Measurements from ENCODE around the gene MYOM3.

Gene MYOM3

GRCh38 chr1:24138476-24139221, 26.7 kb upstream of the MYOM3 start:
- no peak for DNase-seq

DNA sequence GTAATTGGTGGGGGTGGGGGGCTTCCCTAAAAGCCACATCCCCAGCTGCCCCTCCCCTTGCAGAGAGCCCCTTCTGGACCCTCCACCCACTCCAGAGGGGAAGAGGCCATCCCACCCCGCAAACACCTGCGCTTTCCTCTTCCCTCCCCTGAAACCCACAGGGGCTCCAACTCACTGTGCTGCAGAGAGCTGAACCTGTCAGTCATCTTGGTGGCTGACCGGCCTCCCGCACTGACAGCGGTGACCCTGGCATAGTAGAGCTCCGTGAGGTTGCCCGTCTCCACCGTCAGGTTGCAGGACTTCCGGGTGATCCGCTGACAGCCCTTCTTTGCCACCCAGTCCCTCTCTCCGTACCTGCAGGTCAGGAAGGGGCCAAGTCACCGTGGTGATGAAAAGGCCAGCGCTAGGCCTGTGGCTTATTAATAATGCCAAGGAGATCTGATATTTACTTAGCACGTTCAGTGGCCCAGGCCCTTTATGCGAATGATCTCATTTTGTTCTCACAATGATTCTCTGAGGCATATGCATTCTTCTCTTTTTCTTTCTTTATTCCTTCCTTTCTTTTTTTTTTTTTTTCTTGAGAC, 25.1 kb upstream of the MYOM3 start:
- no peak for DNase-seq

DNA sequence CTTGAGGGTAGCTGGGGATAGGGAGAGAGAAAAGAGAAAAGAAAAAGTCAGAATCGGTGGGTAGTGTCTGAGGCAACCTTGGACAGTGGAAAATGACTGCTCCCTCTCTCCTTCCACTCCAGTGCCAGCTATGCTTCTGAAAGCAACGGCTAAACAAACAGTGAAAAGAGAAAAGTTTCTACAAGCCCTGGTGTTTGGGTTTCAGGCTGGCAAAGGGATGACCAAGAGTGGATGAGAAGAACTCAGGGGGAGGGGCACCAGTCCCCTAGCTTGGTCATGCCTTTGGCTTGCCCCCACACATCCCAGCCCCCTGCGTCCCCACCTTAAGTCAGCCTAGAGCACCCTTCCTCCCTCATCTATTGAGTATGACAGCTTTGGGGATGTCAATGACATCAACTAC, 22.4 kb upstream of the MYOM3 start:
- DNase-seq: no peak

GRCh38 chr1:24133819-24134218, 21.9 kb upstream of the MYOM3 start:
- DNase-seq: no peak

DNA sequence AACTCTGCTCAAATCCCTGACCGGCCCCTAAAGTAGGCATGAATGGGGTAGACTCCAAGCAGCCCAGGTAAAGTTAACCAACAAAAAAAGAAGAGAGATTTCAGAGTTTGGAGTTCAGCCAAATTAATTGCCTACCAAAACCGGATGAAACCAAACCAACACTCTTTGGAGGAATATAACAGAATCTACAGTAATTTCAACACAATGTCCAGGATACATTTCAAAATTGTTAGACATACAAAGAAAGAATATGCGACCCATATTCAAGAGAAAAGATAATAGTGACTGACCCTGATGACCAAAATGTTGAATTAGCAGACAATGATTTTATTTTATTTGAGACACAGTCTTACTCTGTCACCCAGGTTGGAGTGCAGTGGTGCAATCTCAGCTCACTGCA, 18.4 kb upstream of the MYOM3 start:
- DNase-seq: no peak

- no peak for DNase-seq
These were observed 15.9 kb upstream of the MYOM3 start for GRCh38 chr1:24127801-24128363.

DNA sequence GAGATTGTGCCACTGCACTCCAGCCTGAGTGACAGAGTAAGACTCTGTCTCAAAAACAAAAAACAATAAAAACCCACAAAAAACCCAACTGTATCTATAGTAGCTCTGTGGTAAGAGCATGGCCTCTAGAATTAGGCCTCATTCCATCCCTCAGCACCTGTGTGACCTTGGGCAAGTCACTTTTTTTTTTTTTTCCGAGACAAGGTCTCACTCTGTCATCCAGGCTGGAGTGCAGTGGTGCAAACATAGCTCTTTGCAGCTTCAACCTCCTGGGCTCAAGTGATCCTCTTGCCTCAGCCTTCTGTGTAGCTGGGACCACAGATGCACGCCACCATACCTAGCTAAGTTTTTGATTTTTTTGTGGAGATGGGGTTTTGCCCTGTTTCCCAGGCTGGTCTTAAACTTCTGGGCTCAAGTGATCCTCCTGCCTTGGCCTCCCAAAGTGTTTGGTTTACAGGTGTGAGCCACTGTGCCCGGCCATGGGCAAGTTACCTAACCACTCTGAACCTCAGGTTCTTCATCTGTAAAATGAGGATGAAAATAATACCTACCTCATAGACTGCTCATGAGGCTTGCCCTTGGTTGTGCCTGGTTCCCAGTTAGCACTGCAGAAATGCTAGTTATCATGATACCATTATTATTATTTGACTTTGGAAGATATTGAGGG, 15.3 kb upstream of the MYOM3 start:
- DNase-seq: no peak

DNA sequence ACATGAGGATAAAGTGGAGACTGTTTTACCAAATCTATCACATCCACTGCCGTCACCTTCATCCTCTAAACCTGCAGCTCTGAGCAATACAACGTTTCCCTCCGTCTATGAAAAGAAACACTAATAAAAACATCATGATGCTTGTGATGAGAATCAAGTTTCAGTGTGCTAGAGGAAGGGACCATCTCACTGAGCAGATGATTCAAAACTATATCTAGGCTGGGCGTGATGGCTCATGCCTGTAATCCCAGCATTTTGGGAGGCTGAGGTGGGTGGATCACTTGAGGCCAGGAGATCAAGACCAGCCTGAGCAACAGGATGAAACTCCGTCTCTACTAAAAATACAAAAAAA, 14.7 kb upstream of the MYOM3 start:
- DNase-seq: no peak

DNA sequence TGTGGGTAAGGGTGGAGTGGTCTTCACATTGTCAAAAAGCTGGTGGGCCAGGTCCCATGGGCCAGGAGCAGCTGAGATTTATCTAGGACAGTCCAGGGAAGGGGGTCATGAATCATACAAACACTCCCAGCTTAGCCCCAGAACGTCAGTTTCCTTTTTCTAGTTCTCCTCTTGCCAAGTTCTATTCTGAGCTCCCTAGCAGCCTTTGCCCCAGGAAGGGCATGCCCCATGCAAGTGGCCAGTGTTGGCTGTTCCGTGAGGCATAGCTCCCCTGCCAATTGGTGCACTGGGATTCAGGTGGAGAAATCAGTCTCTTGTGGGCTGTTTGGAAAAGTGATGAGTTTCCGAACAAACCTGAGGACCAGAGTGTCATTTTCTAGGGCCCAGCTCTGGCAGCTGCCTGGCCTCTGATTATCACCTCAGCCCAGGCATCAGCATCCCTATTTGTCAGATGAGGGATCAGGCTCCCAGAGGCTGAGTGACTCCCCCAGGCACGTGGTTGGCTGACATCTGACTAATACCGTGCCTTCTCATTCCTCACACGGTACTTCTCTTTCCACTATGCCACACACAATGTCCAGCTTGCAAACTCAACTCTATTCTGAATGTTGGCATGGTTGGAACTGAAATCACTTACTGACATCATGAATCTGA, 14.2 kb upstream of the MYOM3 start:
- DNase-seq: no peak

DNA sequence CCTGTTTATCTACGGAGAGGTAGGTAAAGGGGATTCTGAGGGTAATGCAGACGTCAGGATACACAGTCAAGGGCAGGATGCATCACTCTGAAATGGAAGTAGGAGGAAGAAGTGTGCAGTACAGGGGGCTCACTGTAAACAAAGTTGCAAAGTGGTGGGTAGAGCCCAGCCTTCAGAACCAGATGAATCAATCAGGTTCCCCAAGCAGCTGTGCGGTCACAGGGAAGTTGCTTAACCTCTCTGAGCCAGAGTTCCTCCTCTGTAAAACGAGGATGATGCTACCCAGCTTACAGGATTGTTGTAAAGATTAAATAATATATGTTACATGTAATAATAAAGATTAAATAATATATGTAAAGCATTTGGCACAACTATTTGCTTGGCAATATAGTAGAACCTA, 13.5 kb upstream of the MYOM3 start:
- DNase-seq: no peak

DNA sequence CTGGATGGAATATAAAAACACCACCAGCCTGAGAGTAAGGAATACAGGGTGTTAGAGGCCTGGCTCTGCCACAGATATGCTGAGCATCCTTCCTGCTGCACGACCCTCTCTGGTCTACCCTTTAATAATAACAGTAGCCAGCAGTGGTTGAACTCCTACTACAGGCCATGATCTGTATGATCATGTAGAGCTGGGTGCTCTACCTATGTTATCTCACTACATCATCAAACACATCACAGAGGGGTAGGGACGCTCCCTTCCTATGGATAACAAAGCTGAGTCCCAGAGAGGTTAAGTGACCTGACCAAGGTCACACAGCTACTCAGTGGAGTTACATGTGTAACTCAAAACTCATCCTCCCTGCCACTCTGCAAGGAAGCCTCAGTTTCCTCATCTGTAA, 13.0 kb upstream of the MYOM3 start:
- DNase-seq: no peak

GRCh38 chr1:24123611-24124010, 11.7 kb upstream of the MYOM3 start:
- no peak for DNase-seq

DNA sequence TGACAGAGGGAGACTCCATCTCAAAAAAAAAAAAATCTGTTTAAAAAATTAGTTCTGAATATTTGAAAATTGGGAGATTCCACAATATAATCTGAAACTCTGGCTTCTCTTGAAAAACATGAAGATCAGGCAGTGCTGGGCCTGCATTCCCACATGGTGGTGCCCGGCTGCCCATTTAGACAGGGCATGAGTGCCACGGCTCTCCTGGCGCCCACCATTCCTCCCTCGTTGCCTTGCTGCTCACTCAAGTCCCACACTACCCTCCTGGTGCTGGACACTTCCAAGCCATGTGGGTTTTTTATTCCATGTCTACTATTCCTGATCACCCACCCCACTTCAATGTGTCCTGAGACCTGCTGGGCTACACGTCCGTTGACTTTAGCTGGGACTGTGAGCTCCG, 10.8 kb upstream of the MYOM3 start:
- no peak for DNase-seq

GRCh38 chr1:24121406-24121805, 9.5 kb upstream of the MYOM3 start:
- no peak for DNase-seq

DNA sequence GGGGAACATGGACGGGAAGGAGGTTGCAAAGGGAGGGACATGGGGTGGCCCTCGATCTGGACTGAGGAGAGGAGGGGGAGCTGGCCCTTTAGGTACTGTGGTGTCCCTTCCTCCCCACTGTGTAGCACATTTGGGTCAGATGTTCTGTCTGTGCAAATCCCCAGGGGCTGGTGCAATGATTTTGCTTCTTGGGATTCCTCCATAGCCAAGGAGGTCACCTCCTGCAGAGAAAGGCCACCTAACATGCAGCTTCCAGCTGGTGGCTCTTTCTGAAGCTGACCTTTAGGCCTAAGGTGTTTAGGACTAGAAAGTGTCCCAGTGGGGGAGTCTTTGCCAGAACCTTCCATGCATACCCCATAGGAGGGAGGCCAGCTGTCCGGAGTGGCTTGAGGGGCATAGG, 9.0 kb upstream of the MYOM3 start:
- DNase-seq: no peak

GRCh38 chr1:24119859-24120756, 8.2 kb upstream of the MYOM3 start:
- no peak for DNase-seq

- no peak for DNase-seq
These were observed 7.5 kb upstream of the MYOM3 start for GRCh38 chr1:24119489-24119858.

GRCh38 chr1:24118410-24119242, 6.7 kb upstream of the MYOM3 start:
- no peak for DNase-seq

DNA sequence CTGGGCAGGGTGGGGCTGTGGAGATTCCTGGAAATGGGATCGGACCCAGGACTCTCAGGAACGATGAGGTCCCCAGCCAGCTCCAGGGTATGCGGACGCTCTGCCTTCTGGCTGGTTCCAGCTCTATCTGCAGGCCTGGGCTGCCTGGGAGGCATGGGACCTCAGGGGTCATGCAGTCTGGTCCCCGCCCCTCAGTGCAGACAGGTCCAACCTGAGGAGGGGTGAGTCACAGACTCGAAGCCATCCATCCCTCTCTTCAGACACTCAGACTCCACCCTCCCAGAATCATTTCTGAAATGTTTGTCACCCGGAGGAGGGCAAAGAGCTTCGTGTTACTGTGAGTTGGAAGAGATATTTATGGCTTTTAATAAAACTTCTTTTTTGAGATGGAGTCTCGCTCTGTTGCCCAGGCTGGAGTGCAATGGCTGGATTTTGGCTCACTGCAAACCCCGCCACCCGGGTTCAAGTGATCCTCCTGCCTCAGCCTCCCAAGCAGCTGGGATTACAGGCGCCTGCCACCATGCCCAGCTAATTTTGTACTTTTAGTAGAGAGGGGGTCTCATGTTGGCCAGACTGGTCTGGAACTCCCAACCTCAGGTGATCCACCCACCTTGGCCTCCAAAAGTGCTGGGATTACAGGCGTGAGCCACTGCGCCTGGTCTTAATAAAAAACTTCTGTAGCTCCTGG, 5.9 kb upstream of the MYOM3 start:
- DNase-seq: no peak

DNA sequence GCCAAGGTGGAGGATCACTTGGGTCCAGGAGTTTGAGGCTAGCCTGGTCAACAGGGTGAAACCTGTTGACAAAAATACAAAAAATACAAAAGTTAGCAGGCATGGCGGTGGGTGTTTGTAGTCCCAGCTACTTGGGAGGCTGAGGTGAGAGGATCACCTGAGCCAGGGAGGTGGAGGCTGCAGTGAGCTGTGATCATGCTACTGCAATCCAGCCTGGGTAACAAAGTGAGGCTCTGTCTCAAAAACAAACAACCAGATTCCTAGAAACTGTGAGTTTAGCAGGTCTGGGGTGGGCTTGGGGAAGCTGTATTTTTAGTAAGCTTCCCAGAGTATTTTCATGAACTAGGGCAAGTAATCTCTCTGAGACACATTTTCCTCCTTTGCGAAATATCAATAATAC, 5.2 kb upstream of the MYOM3 start:
- no peak for DNase-seq

DNA sequence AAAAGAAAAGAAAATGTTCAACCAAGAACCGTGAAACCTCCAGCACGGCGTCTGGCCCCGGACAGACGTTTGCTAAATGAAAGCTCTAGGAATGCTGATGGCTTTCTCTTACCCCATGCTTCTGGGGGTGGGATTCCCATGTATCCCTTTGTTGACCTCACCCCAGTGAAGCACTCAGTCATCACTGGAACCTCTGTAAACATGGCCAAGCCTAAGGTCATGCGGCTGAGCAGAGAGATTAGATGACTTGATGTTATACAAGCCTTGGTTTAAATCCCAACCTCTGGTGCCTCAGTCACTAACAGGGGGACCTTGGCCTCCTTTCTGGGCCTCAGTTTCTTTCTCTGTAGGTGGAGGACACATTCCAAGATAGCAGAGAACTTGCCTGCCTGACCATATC, 2.8 kb upstream of the MYOM3 start:
- no peak for DNase-seq

Data from T-helper 1 cell (primary cell).